Omental fat pad (tissue), 4 donors: ENCODE results near the gene CD58. TPM values are rescaled to one million over a fixed set of nuclear protein-coding genes. Genes with fewer than 3 reads are reported as not detected.

ENCODE experiments used
- ATAC-seq: fragments of 150-250 bp; one replicate; pipeline ENCODE4 v1.9.1; 2016; ENCODE audit warnings: mild to moderate bottlenecking, moderate library complexity; ENCODE audit not compliant: low FRiP score
- DNase-seq: peaks from one replicate; pipeline ENCODE4 v3.0.0-alpha.2; 2019; ENCODE audit warnings: low spot score
- small RNA-seq: library from RNA; depleted of rRNA; stranded (forward); fragments of <200 nt; gene quantifications from one replicate; pipeline ENCODE3, GENCODE V24; 2016
- total RNA-seq, 4 donors: library from RNA; depleted of rRNA; stranded (reverse); fragments of >200 nt; gene quantifications; one replicate each; pipeline ENCODE4 v1.1.0, GENCODE V29; 2016
- TF ChIP-seq, protein P1 (sequence below), 3 donors: fragments of 450-650 bp; IDR thresholded peaks; one replicate each; pipeline ENCODE4 v1.5.1; 2016 to 2017; ENCODE audit warnings: antibody characterized with exemption in 3 of 3, mild to moderate bottlenecking in 3 of 3, moderate library complexity in 2 of 3

CD58 gene
- total RNA-seq, 4 donors from 2014 or later, result 23.8 to 53.4 (median 27.1) TPM

DNA sequence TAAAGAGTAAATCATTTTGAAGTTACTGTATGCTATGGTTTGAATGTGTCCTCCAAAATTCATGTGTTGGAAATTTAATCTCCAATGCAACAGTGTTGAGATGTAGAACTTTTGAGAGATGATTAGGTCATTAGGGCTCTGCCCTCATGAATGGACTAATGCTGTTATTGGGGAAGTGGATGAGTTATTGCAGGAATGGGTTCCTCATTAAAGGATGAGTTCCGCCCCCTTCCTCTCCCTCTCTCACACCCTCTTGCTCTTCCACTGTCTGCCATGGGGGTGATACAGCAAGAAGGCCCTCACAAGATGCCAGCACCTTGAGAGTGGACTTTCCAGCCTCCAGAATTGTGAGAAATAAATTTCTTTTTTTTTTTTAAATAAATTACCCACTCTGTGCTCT is 100.2 kb downstream of the CD58 start:
- DNase-seq (no peak), ATAC-seq (no peak)
- TF ChIP-seq, protein P1, sequence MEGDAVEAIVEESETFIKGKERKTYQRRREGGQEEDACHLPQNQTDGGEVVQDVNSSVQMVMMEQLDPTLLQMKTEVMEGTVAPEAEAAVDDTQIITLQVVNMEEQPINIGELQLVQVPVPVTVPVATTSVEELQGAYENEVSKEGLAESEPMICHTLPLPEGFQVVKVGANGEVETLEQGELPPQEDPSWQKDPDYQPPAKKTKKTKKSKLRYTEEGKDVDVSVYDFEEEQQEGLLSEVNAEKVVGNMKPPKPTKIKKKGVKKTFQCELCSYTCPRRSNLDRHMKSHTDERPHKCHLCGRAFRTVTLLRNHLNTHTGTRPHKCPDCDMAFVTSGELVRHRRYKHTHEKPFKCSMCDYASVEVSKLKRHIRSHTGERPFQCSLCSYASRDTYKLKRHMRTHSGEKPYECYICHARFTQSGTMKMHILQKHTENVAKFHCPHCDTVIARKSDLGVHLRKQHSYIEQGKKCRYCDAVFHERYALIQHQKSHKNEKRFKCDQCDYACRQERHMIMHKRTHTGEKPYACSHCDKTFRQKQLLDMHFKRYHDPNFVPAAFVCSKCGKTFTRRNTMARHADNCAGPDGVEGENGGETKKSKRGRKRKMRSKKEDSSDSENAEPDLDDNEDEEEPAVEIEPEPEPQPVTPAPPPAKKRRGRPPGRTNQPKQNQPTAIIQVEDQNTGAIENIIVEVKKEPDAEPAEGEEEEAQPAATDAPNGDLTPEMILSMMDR (IDR thresholded peaks at IDR 0.05), result no peak

DNA sequence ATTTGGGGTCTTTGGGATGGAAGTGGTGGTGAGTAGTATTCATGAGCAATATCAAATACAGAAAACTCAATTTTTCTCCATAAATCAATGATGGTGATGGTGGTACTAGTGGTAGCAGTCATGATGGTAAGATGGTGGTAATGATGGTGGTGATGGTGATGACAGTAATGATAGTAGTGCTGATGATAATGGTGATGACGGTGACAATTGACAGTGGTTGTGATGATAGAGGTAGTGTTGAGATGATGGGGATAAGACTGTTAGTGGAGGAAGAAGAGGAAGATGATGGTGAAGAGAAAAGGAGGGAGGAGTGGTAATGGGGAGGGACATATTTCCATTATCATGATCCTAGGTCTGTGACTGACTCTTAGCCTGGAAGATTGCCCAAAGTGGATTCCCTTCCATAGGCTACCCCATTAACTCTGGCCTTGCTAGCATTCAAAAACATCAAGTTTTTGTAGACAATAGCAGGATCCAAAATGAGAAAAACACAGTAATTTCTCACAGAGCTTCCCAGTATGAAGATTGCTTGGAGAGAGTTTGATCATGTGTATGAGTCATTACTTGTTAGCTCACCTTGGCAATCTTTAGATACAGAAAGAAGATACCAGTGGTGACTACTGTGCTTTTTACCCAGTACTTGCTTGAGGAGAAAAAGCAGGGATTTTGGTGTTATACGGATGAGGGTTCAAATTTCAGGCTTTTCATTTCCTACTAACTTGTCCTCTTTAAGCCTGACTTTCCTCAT is 103.8 kb downstream of the CD58 start:
- ATAC-seq, result no peak
- no peak for DNase-seq
- TF ChIP-seq, protein P1 (IDR thresholded peaks at IDR 0.05), result no peak

DNA sequence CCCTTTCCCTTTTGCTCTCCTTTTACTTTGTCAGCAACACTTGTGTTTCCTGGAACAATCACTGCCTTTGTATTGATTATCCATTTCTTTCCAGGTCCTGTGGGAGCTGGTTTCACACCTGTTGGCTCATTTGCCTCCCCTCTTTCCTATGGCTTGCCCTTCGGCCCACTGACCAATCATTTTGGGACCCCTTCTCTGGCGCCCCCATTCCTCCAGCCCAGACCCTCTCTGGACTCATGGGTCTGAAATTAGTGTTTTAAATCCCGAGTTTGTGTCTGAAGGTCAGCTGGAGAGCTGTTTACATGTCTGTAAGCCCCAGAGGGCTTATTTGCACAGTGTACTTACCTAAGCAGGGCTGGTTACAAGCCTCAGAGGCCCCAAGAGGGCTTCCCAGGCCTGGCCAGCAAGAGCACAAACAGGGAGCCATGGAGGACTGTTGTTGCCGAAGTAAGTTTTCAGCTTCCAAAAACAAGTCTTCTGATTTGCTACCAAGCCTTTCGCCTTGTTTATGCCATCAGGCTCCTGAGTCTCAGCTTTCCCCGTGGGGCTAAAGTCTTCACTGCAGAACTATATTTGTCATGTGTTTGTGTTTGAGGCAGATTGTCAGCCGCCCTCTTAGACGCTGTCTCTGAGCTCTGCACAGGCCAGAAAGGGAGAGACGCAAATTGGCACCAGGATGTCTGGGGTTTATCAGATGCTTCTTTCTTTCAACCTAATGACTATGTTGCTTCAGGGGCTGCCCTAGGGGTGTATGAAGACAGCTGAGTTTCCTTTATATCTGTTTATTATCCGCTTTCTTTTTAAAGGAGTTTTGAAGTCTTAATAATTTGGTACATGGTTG is 104.8 kb downstream of the CD58 start:
- no peak for DNase-seq
- TF ChIP-seq, protein P1 (IDR thresholded peaks at IDR 0.05), result no peak
- ATAC-seq, result no peak

DNA sequence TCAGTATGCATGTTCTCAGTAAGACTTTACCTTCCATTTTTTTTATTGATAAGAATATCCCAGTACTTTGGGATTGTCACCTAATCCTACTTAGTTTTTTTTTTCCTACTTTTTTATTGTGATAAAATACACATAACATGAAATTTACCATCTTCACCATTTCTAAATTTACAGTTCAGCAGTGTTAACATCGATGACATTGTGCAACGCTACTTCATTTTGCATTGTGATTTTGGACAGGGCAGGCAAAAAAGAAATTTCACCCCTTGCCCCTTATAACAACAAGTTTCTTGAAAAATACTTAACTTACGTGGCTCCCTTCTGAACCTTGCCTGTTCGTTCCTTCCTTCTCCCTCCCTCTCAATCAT is 105.4 kb downstream of the CD58 start:
- ATAC-seq, result no peak
- TF ChIP-seq, protein P1 (IDR thresholded peaks at IDR 0.05), result no peak
- no peak for DNase-seq

Small RNAs within 50 kb of the gene (small RNA-seq; reads per million reads assigned to genes)
- gene MIR548AC, result not detected

Other genes with a start within 250 kb of the CD58 start
- 100 to 1,000 TPM; 188 to 490 (median 254) TPM for gene ATP1A1, start 197.8 kb downstream of the CD58 start, total RNA-seq
- gene IGSF3, start 96.7 kb upstream of the CD58 start, total RNA-seq, result 1 to 10 TPM; 2.6 to 4.6 (median 3.4) TPM
- 1 to 10 TPM; 1.8 to 3.4 (median 2.6) TPM for gene CD2, start 183.4 kb upstream of the CD58 start, total RNA-seq